HEK293 (cell line): ENCODE data around the gene BCDIN3D.

ENCODE experiments used
- CTCF ChIA-PET: fragments of 350-600 bp; formaldehyde crosslinking; extraction: SDS; loops from one replicate; lab custom pipeline; 2021; ENCODE audit warnings: antibody characterized with exemption; lab: Yijun Ruan, JAX
- POLR2A ChIA-PET: fragments of 300-600 bp; formaldehyde crosslinking; extraction: SDS; loops from one replicate; lab custom pipeline; 2020; ENCODE audit warnings: antibody characterized with exemption, inconsistent platforms; lab: Yijun Ruan, JAX
- H3K27ac ChIP-seq: fragments of 200-500 bp; sonication (Bioruptor generic); 2 replicates; pipeline ENCODE4 v1.5.1; 2014; ENCODE audit warnings: low read depth, low read length, control low read depth, inconsistent platforms; ENCODE audit errors: extremely low read depth
- H3K36me3 ChIP-seq, 2 experiments: fragments of 200-500 bp in 1 of 2; sonication (Bioruptor generic) in 1 of 2; 1 replicate in 1 of 2; 2 replicates in 1 of 2; pipeline ENCODE4 v1.5.1; 2014 to 2017; ENCODE audit warnings: inconsistent platforms in 2 of 2, low read length in 2 of 2; ENCODE audit not compliant: control insufficient read depth in 2 of 2, insufficient read depth in 1 of 2
- H3K4me1 ChIP-seq: fragments of 200-500 bp; sonication (Bioruptor generic); 2 replicates; pipeline ENCODE4 v1.5.1; 2014; ENCODE audit warnings: mild to moderate bottlenecking, low read length, inconsistent platforms; ENCODE audit not compliant: control insufficient read depth, insufficient read depth
- H3K4me3 ChIP-seq: 2 replicates; pipeline ENCODE4 v1.5.1; 2011; ENCODE audit warnings: low read depth, mild to moderate bottlenecking, control low read depth, low read length, moderate library complexity
- H3K9me3 ChIP-seq: fragments of 200-500 bp; sonication (Bioruptor generic); 2 replicates; pipeline ENCODE4 v1.5.1; 2014; ENCODE audit warnings: low read depth, low read length, inconsistent platforms; ENCODE audit not compliant: control insufficient read depth, insufficient read depth
- BCL11A ChIP-seq: fragments of 450-650 bp; formaldehyde crosslinking; IDR thresholded peaks from 2 replicates; pipeline ENCODE4 v1.5.1; 2016; ENCODE audit warnings: low read depth, missing biosample characterization, missing genetic modification characterization
- INSM2 ChIP-seq: fragments of 450-650 bp; formaldehyde crosslinking; IDR thresholded peaks from 2 replicates; pipeline ENCODE4 v1.5.1; 2016; ENCODE audit warnings: missing biosample characterization, missing genetic modification characterization
- OVOL3 ChIP-seq: fragments of 450-650 bp; formaldehyde crosslinking; IDR thresholded peaks from 2 replicates; pipeline ENCODE4 v1.5.1; 2016; ENCODE audit warnings: missing biosample characterization, missing genetic modification characterization
- REPIN1 ChIP-seq: fragments of 450-650 bp; formaldehyde crosslinking; IDR thresholded peaks from 2 replicates; pipeline ENCODE4 v1.5.1; 2017; ENCODE audit warnings: missing biosample characterization, missing genetic modification characterization, low read depth
- SETDB1 ChIP-seq: IDR thresholded peaks from one replicate; pipeline ENCODE4 v1.6.1; 2017; ENCODE audit warnings: mild to moderate bottlenecking, low read length, moderate library complexity, mixed read lengths; ENCODE audit not compliant: insufficient read length
- TCF7L2 ChIP-seq: IDR thresholded peaks from 2 replicates; pipeline ENCODE4 v1.6.1; 2011; ENCODE audit warnings: low read depth, mild to moderate bottlenecking, inconsistent platforms, low read length, moderate library complexity, borderline replicate concordance
- TRIM28 ChIP-seq: IDR thresholded peaks from 2 replicates; pipeline ENCODE4 v1.6.1; 2011; ENCODE audit warnings: low read length, control low read depth, borderline replicate concordance
- YY2 ChIP-seq: fragments of 450-650 bp; formaldehyde crosslinking; IDR thresholded peaks from 2 replicates; pipeline ENCODE4 v1.5.1; 2016; ENCODE audit warnings: missing biosample characterization, missing genetic modification characterization
- ZBTB44 ChIP-seq: fragments of 450-650 bp; IDR thresholded peaks from 2 replicates; pipeline ENCODE4 v1.5.1; 2018; ENCODE audit warnings: missing biosample characterization, mild to moderate bottlenecking, missing genetic modification characterization
- ZFP3 ChIP-seq: fragments of 450-650 bp; formaldehyde crosslinking; IDR thresholded peaks from 2 replicates; pipeline ENCODE4 v1.5.1; 2016; ENCODE audit warnings: low read depth, missing biosample characterization, missing genetic modification characterization
- ZNF16 ChIP-seq: fragments of 450-650 bp; formaldehyde crosslinking; IDR thresholded peaks from 2 replicates; pipeline ENCODE4 v1.5.1; 2016; ENCODE audit warnings: low read depth, missing biosample characterization, missing genetic modification characterization
- ZNF2 ChIP-seq: fragments of 450-650 bp; formaldehyde crosslinking; IDR thresholded peaks from 2 replicates; pipeline ENCODE4 v1.5.1; 2016; ENCODE audit warnings: missing biosample characterization, missing genetic modification characterization
- ZNF202 ChIP-seq: fragments of 450-650 bp; formaldehyde crosslinking; IDR thresholded peaks from 2 replicates; pipeline ENCODE4 v1.5.1; 2016; ENCODE audit warnings: missing biosample characterization, missing genetic modification characterization, borderline replicate concordance
- ZNF223 ChIP-seq: fragments of 450-650 bp; formaldehyde crosslinking; IDR thresholded peaks from 2 replicates; pipeline ENCODE4 v1.5.1; 2016; ENCODE audit warnings: missing biosample characterization, missing genetic modification characterization
- ZNF292 ChIP-seq: fragments of 450-650 bp; formaldehyde crosslinking; IDR thresholded peaks from 2 replicates; pipeline ENCODE4 v1.5.1; 2016; ENCODE audit warnings: low read depth, missing biosample characterization, missing genetic modification characterization, borderline replicate concordance
- ZNF514 ChIP-seq: fragments of 450-650 bp; formaldehyde crosslinking; IDR thresholded peaks from 2 replicates; pipeline ENCODE4 v1.5.1; 2016; ENCODE audit warnings: missing biosample characterization, missing genetic modification characterization
- ZNF530 ChIP-seq: fragments of 450-650 bp; formaldehyde crosslinking; IDR thresholded peaks from 2 replicates; pipeline ENCODE4 v1.5.1; 2016; ENCODE audit warnings: low read depth, missing biosample characterization, missing genetic modification characterization
- ZNF571 ChIP-seq: fragments of 450-650 bp; formaldehyde crosslinking; IDR thresholded peaks from 2 replicates; pipeline ENCODE4 v1.5.0; 2017; ENCODE audit warnings: missing biosample characterization, missing genetic modification characterization
- ZNF701 ChIP-seq: fragments of 450-650 bp; formaldehyde crosslinking; IDR thresholded peaks from 2 replicates; pipeline ENCODE4 v1.5.1; 2016; ENCODE audit warnings: missing biosample characterization, missing genetic modification characterization
- ZNF776 ChIP-seq: fragments of 450-650 bp; formaldehyde crosslinking; IDR thresholded peaks from 2 replicates; pipeline ENCODE4 v1.5.0; 2017; ENCODE audit warnings: missing biosample characterization, missing genetic modification characterization, borderline replicate concordance
- TF ChIP-seq, protein P1 (sequence below): IDR thresholded peaks from 2 replicates; pipeline ENCODE4 v1.6.1; 2011; ENCODE audit warnings: mild to moderate bottlenecking, low read depth, low read length, borderline replicate concordance
- TF ChIP-seq, protein P2 (sequence below): fragments of 450-650 bp; formaldehyde crosslinking; IDR thresholded peaks from 2 replicates; pipeline ENCODE4 v1.5.1; 2016; ENCODE audit warnings: missing biosample characterization, missing genetic modification characterization
- TF ChIP-seq, protein P3 (sequence below): sonication (generic); formaldehyde crosslinking; IDR thresholded peaks from 2 replicates; pipeline ENCODE4 v1.8.1; 2022; ENCODE audit warnings: mild to moderate bottlenecking, moderate library complexity, missing genetic modification reagents

BCDIN3D gene

DNA sequence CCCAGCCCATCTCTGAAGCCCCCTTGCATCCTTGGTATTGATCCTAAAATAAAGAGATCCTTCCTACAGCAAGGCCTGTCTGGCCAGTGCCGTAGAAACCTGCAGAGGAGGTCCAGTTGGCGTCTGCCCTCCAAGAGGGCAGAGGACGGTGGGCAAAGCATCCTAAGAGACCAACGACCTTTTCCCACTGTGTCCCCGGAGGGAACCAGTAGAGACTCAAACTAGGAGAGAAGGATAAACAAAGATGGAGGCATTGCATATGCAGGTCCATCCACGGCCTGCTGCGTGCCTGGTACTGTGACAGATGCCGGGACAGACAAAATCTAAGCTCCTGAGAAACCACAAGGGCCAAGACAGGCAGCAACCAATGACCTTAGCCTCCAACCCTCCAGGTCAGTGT, 18.5 kb downstream of the BCDIN3D start:
- ChIA-PET CTCF (no interaction called here), POLR2A (no interaction called here)
- Histone ChIP-seq H3K4me3 (no peak overlapping the region), H3K27ac (no peak overlapping the region), H3K36me3 (peaks cover 4 to 32% of the 10 kb centered on the region in 2 experiments; a peak in 1 of 3 replicates), H3K4me1 (peaks cover 22% of the 10 kb centered on the region), H3K9me3 (no peaks in the 10 kb centered on the region)
- TF ChIP-seq, protein P1, sequence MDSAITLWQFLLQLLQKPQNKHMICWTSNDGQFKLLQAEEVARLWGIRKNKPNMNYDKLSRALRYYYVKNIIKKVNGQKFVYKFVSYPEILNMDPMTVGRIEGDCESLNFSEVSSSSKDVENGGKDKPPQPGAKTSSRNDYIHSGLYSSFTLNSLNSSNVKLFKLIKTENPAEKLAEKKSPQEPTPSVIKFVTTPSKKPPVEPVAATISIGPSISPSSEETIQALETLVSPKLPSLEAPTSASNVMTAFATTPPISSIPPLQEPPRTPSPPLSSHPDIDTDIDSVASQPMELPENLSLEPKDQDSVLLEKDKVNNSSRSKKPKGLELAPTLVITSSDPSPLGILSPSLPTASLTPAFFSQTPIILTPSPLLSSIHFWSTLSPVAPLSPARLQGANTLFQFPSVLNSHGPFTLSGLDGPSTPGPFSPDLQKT = no peak
- TF ChIP-seq, protein P2, sequence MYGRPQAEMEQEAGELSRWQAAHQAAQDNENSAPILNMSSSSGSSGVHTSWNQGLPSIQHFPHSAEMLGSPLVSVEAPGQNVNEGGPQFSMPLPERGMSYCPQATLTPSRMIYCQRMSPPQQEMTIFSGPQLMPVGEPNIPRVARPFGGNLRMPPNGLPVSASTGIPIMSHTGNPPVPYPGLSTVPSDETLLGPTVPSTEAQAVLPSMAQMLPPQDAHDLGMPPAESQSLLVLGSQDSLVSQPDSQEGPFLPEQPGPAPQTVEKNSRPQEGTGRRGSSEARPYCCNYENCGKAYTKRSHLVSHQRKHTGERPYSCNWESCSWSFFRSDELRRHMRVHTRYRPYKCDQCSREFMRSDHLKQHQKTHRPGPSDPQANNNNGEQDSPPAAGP (tag by site-specific recombination) = no peak
- no peak for TF ChIP-seq REPIN1 (tag by site-specific recombination)
- no peak for TF ChIP-seq ZNF571 (tag by site-specific recombination)
- no peak for TF ChIP-seq ZNF514 (tag by site-specific recombination)
- TF ChIP-seq INSM2 (tag by site-specific recombination) = no peak
- TF ChIP-seq ZBTB44 (tag by site-specific recombination) = no peak
- no peak for TF ChIP-seq TCF7L2
- TF ChIP-seq ZNF530 (tag by site-specific recombination) = no peak
- TF ChIP-seq TRIM28 = no peak
- TF ChIP-seq, protein P3, sequence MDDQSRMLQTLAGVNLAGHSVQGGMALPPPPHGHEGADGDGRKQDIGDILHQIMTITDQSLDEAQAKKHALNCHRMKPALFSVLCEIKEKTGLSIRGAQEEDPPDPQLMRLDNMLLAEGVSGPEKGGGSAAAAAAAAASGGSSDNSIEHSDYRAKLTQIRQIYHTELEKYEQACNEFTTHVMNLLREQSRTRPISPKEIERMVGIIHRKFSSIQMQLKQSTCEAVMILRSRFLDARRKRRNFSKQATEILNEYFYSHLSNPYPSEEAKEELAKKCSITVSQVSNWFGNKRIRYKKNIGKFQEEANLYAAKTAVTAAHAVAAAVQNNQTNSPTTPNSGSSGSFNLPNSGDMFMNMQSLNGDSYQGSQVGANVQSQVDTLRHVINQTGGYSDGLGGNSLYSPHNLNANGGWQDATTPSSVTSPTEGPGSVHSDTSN (CRISPR knock-in tag) = no peak
- TF ChIP-seq ZNF292 (tag by site-specific recombination) = no peak
- TF ChIP-seq ZNF2 (tag by site-specific recombination) = no peak

DNA sequence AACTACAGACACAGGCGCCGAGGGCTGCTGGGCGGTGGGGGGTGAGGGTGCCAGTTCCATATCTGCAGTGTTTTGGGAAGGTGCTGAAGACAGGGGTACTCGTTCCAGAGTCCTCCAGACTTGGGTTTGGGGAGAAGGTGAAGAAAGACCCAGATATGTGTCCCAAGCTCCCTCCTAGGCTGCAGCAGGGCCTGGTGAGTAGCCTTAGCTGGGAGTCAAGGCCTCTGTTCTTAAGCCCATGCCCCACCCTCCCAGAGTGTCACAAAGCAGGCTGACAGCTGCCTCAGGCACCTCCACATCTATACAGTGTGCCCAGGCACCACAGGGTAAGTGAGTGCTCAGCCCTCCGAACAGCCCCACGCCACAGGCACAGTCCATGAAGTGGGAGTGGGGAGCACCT, 19.0 kb downstream of the BCDIN3D start:
- POLR2A ChIA-PET = no interaction called here
- TF ChIP-seq, protein P2 (tag by site-specific recombination) = no peak
- TF ChIP-seq ZNF776 (no peak), OVOL3 (tag by site-specific recombination) (no peak), YY2 (no peak), ZNF223 (no peak), ZNF701 (tag by site-specific recombination) (no peak), SETDB1 (no peak), ZNF16 (tag by site-specific recombination) (no peak), ZNF202 (tag by site-specific recombination) (no peak), INSM2 (tag by site-specific recombination) (no peak), BCL11A (no peak), ZFP3 (tag by site-specific recombination) (no peak)

More for the DNA sequence above, 19.0 kb downstream of the BCDIN3D start:
- Histone ChIP-seq H3K4me3 (no peak overlapping the region), H3K36me3 (peaks cover 4 to 32% of the 10 kb centered on the region in 2 experiments; a peak in 2 of 3 replicates), H3K27ac (no peak overlapping the region), H3K9me3 (no peaks in the 10 kb centered on the region), H3K4me1 (peaks cover 18% of the 10 kb centered on the region; the same call in 1 of the 2 replicates)
- CTCF ChIA-PET = interaction anchor here (0.7 kb wide), 1 partner anchor 225 kb away, joined by 3 read pairs; no protein-coding TSS in a partner anchor
